Hematopoietic multipotent progenitor cell treated with erythropoietin and hydrocortisone succinate and interleukin-3 and kit ligand, for 15 days (in vitro differentiated cells): ENCODE data around the gene SSTR3.
"Not testable (repeated sequence)": the region's sequence is repeated elsewhere in the genome, so short reads cannot be mapped to it uniquely, and the experiment has no call there.

ENCODE experiments used
- DNase-seq: peaks from one replicate; pipeline ENCODE4 v3.0.0-alpha.2; 2015; ENCODE audit warnings: low spot score

The SSTR3 gene

GRCh38 chr22:37181681-37182080 lies 30.6 kb downstream of the SSTR3 start:
- no peak for DNase-seq

GRCh38 chr22:37180531-37181231 lies 31.6 kb downstream of the SSTR3 start:
- DNase-seq: no peak

- no peak for DNase-seq
Measured at GRCh38 chr22:37179622-37180420, 32.5 kb downstream of the SSTR3 start.

- no peak for DNase-seq
Measured at GRCh38 chr22:37179126-37179470, 33.2 kb downstream of the SSTR3 start.

- no peak for DNase-seq
Measured at GRCh38 chr22:37178350-37179125, 33.7 kb downstream of the SSTR3 start.

DNA sequence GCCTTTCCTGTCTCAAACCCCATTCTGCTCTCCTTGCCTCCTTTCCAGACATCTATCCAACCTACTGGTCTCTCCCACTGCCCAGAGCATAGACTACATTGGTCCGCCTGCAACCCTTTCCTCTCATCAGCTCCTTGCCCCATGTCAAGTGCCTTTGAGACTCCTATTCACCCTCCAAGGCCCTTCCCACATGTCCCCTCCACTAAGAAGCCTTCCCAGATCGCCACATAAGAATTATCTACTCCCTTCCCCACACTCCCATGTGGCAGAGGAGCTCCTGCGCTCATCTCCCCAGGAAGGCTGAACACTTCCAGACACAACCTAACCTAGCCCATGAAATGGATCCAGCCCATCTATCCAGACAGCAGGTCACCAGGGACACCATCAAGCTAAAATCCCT lies 34.5 kb downstream of the SSTR3 start:
- DNase-seq: no peak

DNA sequence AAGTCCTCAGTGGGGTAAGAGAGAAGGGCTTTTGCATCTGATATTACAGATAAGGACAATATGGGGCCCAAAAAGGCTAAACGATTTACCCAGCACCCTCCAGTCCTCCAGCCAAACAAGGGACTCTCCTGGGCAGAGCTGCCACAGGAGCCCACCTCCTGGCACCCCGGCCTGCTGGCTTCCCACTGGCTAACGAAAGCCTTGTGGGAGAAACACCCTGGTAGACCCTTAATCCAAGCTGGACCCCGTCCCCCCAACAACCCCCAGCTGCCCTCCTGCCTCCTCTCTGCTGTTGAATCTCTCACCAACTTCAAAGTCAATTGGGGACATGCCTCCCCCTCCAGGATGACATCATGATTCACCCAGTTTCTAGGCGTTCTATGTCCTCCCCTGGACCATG lies 35.1 kb downstream of the SSTR3 start:
- DNase-seq: no peak

- no peak for DNase-seq
Measured at GRCh38 chr22:37176464-37177061, 35.7 kb downstream of the SSTR3 start.

DNA sequence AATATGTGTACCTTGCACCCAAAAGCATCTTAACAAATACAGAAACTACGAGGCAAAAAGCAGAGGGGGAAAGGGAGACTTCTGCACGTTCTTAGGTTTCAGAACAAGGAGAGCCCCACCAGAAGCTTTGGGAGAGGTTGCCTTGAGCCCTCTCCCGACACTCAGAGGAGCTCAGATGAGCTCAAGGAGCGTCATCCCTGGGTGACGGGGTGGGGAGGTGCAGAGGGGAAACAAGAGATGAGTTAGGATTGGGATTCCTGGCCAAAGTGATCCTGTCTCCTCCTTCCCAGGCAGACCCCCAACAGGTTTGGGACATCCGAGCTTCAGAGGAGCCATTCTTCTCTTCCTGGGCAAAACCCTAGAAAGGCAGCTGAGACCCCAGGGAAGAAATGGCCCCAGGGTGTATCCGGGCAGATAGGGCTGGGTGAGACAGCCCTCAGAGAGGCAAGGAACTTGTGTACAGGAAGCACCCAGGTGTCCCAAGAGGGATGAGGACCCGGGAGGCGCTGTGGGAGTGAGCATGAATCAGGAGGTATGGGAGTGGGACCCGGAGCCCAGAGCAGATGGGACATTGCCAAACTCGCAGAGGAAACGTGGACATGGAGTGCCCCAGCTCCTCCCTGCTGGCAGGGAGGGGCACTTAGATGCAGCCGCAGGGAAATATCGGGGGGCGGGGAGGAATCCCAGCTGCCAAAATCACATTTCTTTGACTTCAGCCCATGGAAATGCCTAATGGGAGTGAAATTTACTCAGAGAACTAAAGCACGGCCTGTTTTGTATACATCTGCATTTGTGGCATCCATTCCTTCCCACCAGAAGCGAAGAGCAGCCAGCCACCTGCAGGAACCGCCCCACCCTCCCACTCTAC lies 36.6 kb downstream of the SSTR3 start:
- no peak for DNase-seq

- DNase-seq: no peak
Measured at GRCh38 chr22:37174964-37175363, 37.3 kb downstream of the SSTR3 start.

GRCh38 chr22:37173709-37174108 lies 38.6 kb downstream of the SSTR3 start:
- DNase-seq: no peak

DNA sequence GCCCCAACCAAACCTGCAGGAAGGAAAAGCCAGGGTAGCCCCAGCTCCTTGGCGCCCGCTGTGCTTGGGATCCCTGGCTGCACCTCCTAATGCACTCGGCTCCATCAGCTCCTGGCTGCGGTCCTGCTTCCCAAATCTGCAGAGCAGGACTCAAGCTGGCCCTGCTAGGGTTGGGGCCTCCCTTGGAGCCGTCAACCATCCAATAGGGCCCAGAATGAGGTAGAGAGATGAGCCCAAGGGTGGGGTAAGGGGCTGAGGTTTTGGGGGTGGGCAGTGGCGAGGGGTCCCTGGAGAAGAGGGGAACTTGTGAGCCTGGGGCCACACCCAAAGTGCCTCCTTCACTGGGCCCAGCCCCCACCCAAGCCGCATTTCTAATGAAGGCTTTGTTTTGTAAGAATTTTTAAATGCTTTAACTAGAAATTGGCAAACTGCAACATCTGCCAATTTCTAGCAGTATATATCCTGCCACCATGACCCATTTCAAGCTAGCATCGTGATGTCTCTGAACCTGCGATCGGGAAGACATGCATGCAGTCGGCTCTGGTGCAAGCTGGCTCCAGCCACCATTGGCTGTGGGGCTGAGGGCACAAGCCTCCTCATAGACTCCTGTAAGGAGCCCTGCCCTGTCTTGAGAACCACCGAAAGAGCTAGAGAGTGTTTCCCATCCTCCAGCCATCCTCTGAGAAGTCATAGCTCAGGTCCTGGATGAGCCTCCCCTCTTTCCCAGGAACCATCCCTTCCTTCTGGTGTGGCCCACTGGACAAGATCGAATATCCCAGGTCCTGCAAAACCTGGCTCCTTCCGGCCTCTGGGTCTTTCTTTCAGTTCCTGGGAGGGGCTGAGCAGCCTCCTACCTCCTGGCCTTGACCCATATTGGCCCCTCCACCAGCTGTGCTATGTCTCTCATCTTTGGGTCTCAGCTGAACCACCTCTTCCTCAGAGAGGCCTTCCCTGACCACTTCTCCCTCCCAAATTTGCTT lies 39.7 kb downstream of the SSTR3 start:
- DNase-seq: no peak

DNA sequence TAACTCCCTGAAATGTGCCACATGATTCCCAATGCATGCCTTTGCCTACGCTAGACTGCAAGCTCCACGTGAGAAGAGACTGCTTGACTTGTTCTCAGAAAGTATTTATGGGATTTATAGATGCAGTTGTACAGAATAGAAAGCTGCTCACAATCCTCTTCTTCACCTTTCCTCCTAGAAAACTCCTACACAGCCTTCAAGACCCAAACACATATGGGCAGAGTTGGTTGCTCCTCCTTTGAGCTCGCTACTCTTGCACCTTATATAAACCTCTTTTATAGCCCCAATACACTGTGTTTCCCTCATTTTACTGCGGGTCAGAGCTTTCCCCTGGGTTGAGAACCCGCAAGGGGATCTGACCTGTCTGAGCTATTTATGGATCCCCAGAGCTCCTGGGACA lies 40.6 kb downstream of the SSTR3 start:
- DNase-seq: no peak

DNA sequence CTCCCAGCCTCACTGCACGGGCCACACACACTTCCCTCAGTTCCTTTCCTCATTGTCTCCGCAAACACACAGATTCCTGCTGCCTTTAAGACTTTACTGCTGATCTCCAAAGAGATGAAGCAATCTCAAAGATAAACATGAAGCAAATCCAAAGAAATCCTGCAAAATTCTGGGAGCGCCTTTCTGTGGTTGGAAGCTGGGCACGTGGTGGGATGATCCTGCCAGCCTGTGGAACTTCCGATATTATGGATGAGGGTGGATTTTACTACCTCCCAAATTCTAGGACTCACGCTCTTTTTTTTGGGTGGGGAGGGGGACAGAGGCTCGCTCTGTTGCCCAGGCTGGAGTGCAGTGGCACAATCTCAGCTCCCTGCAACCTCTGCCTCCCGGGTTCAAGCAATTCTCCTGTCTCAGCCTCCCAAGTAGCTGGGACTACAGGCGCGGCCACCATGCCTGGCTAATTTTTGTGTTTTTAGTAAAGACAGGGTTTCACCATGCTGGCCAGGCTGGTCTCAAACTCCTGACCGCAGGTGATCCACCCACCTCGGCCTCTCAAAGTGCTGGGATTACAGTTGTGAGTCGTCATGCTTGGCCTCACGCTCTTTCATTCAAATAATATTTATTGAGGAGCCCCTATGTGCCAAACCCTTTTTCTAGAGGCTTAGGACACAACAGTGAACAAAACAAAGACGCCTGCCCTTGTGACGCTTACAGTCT lies 41.4 kb downstream of the SSTR3 start:
- DNase-seq: not testable (repeated sequence)

- DNase-seq: no peak
Measured at GRCh38 chr22:37169947-37170688, 42.2 kb downstream of the SSTR3 start.

GRCh38 chr22:37169406-37169805 lies 42.9 kb downstream of the SSTR3 start:
- DNase-seq: no peak

DNA sequence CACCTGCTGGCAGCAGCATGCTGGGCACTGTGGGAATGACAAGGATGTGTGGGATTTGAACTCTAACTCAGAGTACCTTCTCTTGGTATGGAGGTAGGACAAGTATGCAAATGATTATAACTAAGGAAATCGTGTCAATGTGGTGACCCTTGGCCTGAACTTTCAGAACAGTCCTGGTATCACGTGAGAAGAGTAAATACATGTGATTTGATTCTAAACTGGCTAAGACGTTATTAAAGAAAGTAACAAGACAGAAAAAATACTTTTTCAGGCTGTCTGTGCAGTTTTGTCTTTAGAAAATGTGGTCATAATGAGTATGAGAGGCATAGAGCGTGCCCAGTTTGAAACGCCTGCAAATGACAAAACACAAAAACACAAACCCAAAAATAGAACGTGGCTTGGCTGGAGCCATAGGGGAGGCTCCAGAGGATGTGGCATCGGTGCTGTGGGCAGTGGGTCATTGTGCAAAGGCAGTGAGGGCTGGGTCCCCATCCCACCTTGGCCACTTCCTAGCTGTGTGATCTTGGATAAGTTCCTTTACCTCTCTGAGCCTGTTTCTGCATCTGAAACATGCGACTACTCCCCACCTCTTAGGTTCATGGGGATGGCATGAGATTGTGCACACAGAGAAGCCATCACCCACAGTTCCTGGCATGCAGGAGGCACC lies 44.2 kb downstream of the SSTR3 start:
- DNase-seq: no peak
